Activated CD8-positive, alpha-beta T cell treated with anti-CD3 and anti-CD28 coated beads, Interleukin-2, amount 10 ng/mL, durations not matched to agents 7 days and 5 days (primary cell): ENCODE measurements around the gene ZDHHC22. TPM values are rescaled to one million over a fixed set of nuclear protein-coding genes. Genes with fewer than 3 reads are reported as not detected.

ENCODE experiments used
- ATAC-seq: fragments of 150-1000 bp; cut with Tn5 transposase; one replicate; pipeline ENCODE4 v1.10.0; 2021; ENCODE audit warnings: moderate library complexity
- CTCF ChIA-PET: fragments of 350-600 bp; sonication (Branson Sonifier 250); formaldehyde crosslinking; loops from one replicate; lab custom pipeline; 2021; ENCODE audit warnings: antibody characterized with exemption; lab: Charles Lee
- POLR2A ChIA-PET: fragments of 350-600 bp; sonication (Branson Sonifier 250); formaldehyde crosslinking; loops from one replicate; lab custom pipeline; 2021; ENCODE audit warnings: antibody characterized with exemption; lab: Charles Lee
- DNase-seq: peaks from one replicate; pipeline ENCODE4 v3.0.0-alpha.2; 2020
- H3K27ac Mint-ChIP-seq: one replicate; pipeline ENCODE4 v1.8.0; 2021; ENCODE audit warnings: mild to moderate bottlenecking, mixed read lengths
- H3K27me3 Mint-ChIP-seq: one replicate; pipeline ENCODE4 v1.8.0; 2021; ENCODE audit warnings: low read depth, mixed read lengths
- H3K36me3 Mint-ChIP-seq: one replicate; pipeline ENCODE4 v1.8.0; 2021; ENCODE audit warnings: low read depth, mixed read lengths
- H3K4me1 Mint-ChIP-seq: one replicate; pipeline ENCODE4 v1.8.0; 2021; ENCODE audit warnings: low read depth, mixed read lengths
- H3K4me3 Mint-ChIP-seq: one replicate; pipeline ENCODE4 v1.8.0; 2021; ENCODE audit warnings: mild to moderate bottlenecking, mixed read lengths
- H3K9me3 Mint-ChIP-seq: one replicate; pipeline ENCODE4 v1.8.0; 2022; ENCODE audit warnings: mixed read lengths; ENCODE audit not compliant: insufficient read depth
- total RNA-seq, 2 experiments: library from RNA; stranded (reverse); gene quantifications; one replicate each; pipeline ENCODE4 v1.2.3, GENCODE V29; 2021

ZDHHC22 gene
- total RNA-seq, 2 experiments from 2014 or later: not detected

DNA sequence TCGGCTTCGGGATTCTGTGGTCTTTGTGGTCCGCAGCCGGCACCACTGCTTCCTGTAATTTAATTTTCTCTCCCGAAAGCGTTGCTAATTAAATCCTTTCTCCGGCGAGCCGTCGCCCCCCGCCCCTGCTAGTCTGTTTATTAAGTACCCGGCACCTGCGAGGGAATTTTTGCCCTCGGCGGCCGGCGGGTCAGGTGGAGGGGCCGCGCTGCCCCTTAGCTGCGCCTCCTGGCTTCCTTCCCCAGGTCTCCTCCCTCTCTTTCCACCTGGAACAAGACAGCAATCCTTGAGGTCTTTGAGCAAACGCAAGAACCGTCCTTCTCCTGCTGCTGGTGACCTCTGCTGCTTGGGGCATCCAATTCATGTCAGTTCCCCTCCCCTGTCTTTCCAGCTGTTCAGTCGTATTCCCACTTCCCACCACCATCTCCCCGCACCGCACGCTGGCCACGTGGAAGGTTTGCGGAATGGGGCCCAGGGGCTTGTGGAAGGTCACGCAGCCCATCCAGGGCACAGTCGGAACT is 16.2 kb downstream of the ZDHHC22 start:
- H3K9me3 Mint-ChIP-seq: no peaks in the 10 kb centered on the region
- peaks cover 3% of the 10 kb centered on the region for H3K36me3 Mint-ChIP-seq
- ATAC-seq: no peak
- H3K4me3 Mint-ChIP-seq: peak overlapping the region; percentile 37
- ChIA-PET CTCF (interaction anchor here (0.6 to 3.3 kb wide), 9 partner anchors 11 to 249 kb away, joined by 3 to 37 read pairs (median 4); no protein-coding TSS in a partner anchor), POLR2A (no interaction called here)
- peaks cover 49% of the 10 kb centered on the region for H3K27me3 Mint-ChIP-seq
- DNase-seq: no peak
- H3K27ac Mint-ChIP-seq: no peak overlapping the region
- peaks cover 35% of the 10 kb centered on the region for H3K4me1 Mint-ChIP-seq

GRCh38 chr14:77124345-77125280 is 17.0 kb downstream of the ZDHHC22 start:
- Mint-ChIP-seq H3K9me3 (no peaks in the 10 kb centered on the region), H3K4me3 (peak overlapping the region; percentile 70), H3K4me1 (peaks cover 40% of the 10 kb centered on the region), H3K27ac (no peak overlapping the region), H3K36me3 (peaks cover 3% of the 10 kb centered on the region), H3K27me3 (peaks cover 47% of the 10 kb centered on the region)
- peak; percentile 56 for DNase-seq
- POLR2A ChIA-PET: no interaction called here
- peak; percentile 87 for ATAC-seq
- CTCF ChIA-PET: interaction anchor here (0.6 to 4.3 kb wide), 29 partner anchors 10 to 260 kb away, joined by 3 to 37 read pairs (median 4); partner anchors contain the start of gene CIPC

- H3K4me3 Mint-ChIP-seq: peak overlapping the region; percentile 70
- ChIA-PET CTCF (interaction anchor here (0.6 to 4.3 kb wide), 28 partner anchors 9 to 259 kb away, joined by 3 to 37 read pairs (median 4); partner anchors contain the start of gene CIPC), POLR2A (no interaction called here)
- peaks cover 3% of the 10 kb centered on the region for H3K36me3 Mint-ChIP-seq
- H3K27me3 Mint-ChIP-seq: peaks cover 42% of the 10 kb centered on the region
- H3K27ac Mint-ChIP-seq: no peak overlapping the region
- ATAC-seq (no peak), DNase-seq (no peak)
- no peaks in the 10 kb centered on the region for H3K9me3 Mint-ChIP-seq
- H3K4me1 Mint-ChIP-seq: peaks cover 40% of the 10 kb centered on the region
Measured at GRCh38 chr14:77123381-77124325, 17.9 kb downstream of the ZDHHC22 start.

- H3K9me3 Mint-ChIP-seq: no peaks in the 10 kb centered on the region
- no peak for DNase-seq
- no peak for ATAC-seq
- ChIA-PET CTCF (interaction anchor here (0.9 to 4.3 kb wide), 6 partner anchors 13 to 209 kb away, joined by 3 to 30 read pairs (median 6); no protein-coding TSS in a partner anchor), POLR2A (interaction anchor here (1.7 kb wide), 1 partner anchor 25 kb away, joined by 8 read pairs; the partner anchor contains the start of gene CIPC)
- no peak overlapping the region for H3K4me3 Mint-ChIP-seq
- no peak overlapping the region for H3K27ac Mint-ChIP-seq
- peaks cover 40% of the 10 kb centered on the region for H3K4me1 Mint-ChIP-seq
- peaks cover 34% of the 10 kb centered on the region for H3K27me3 Mint-ChIP-seq
- H3K36me3 Mint-ChIP-seq: peaks cover 3% of the 10 kb centered on the region
Measured at GRCh38 chr14:77122526-77123125, 19.0 kb downstream of the ZDHHC22 start.

- CTCF ChIA-PET: interaction anchor here (0.9 to 4.3 kb wide), 10 partner anchors 12 to 338 kb away, joined by 3 to 30 read pairs (median 4); no protein-coding TSS in a partner anchor
- Mint-ChIP-seq H3K4me3 (peak overlapping the region; percentile 20), H3K4me1 (peaks cover 40% of the 10 kb centered on the region), H3K9me3 (no peaks in the 10 kb centered on the region), H3K27ac (peak overlapping the region; percentile 57), H3K27me3 (peaks cover 21% of the 10 kb centered on the region), H3K36me3 (peaks cover 3% of the 10 kb centered on the region)
- DNase-seq (peak; percentile 65), ATAC-seq (peak; percentile 60)
- POLR2A ChIA-PET: interaction anchor here (0.6 to 1.7 kb wide), 2 partner anchors 16 to 23 kb away, joined by 3 to 8 read pairs; partner anchors contain the start of gene CIPC
Measured at GRCh38 chr14:77120771-77121743, 20.5 kb downstream of the ZDHHC22 start.

DNA sequence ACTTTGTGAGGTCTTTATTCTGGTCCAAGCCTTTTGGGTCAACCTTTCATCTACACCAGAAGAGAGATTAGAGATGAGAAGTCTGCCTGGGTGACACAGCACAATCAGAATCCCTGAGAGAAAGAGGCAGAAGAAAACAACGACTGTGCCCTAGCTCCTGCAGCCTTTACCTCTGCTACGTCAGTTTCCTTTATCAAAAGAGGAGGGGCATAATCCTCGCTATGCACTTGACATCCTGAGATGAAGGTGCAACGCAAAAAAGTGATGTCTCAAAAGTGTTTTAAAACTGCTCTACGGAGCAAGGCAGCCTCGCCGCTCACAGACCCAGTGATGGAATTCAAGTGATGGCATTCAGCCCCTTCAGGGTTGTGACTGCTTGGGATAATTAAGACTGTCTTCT is 21.7 kb downstream of the ZDHHC22 start:
- peaks cover 35% of the 10 kb centered on the region for H3K4me1 Mint-ChIP-seq
- no peak for ATAC-seq

GRCh38 chr14:77116172-77116817 is 25.3 kb downstream of the ZDHHC22 start:
- H3K9me3 Mint-ChIP-seq: no peaks in the 10 kb centered on the region
- H3K4me3 Mint-ChIP-seq: no peak overlapping the region
- no peak overlapping the region for H3K27ac Mint-ChIP-seq
- DNase-seq: no peak
- peaks cover 2% of the 10 kb centered on the region for H3K36me3 Mint-ChIP-seq
- CTCF ChIA-PET: interaction anchor here (1.3 to 5.4 kb wide), 3 partner anchors 8 to 155 kb away, joined by 3 to 37 read pairs (median 3); no protein-coding TSS in a partner anchor
- H3K27me3 Mint-ChIP-seq: no peaks in the 10 kb centered on the region
- no peak for ATAC-seq
- peaks cover 14% of the 10 kb centered on the region for H3K4me1 Mint-ChIP-seq
- POLR2A ChIA-PET: no interaction called here

More for the DNA sequence above, 21.7 kb downstream of the ZDHHC22 start:
- CTCF ChIA-PET: interaction anchor here (2.8 kb wide), 1 partner anchor 11 kb away, joined by 11 read pairs; no protein-coding TSS in a partner anchor
- POLR2A ChIA-PET: no interaction called here
- Mint-ChIP-seq H3K27ac (peak overlapping the region; percentile 33), H3K4me3 (no peak overlapping the region), H3K27me3 (peaks cover 12% of the 10 kb centered on the region), H3K36me3 (peaks cover 3% of the 10 kb centered on the region), H3K9me3 (no peaks in the 10 kb centered on the region)
- DNase-seq: no peak

DNA sequence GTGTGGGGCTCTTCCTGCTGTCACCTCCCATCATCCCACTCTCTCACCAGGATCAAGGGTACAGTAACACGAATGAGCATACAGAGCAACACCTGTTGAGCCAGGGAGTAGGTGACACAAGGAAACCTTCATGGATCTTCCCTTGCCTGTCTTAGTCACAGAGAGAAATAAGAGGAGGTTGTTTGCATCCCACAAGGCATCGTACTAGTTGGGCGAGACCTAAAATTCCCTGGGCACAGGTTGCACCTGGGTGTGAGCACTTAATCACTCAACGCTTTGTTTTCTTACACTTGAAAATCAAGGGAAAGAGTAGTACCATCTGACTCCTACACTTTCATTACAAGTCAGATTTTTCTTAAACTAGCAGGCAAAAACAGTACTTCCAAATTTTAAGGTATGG is 27.0 kb downstream of the ZDHHC22 start:
- no peaks in the 10 kb centered on the region for H3K27me3 Mint-ChIP-seq
- H3K4me3 Mint-ChIP-seq: no peak overlapping the region
- CTCF ChIA-PET: interaction anchor here (5.4 kb wide), 1 partner anchor 10 kb away, joined by 37 read pairs; no protein-coding TSS in a partner anchor
- H3K9me3 Mint-ChIP-seq: no peaks in the 10 kb centered on the region
- peaks cover 2% of the 10 kb centered on the region for H3K36me3 Mint-ChIP-seq
- POLR2A ChIA-PET: interaction anchor here (0.6 to 0.7 kb wide), 2 partner anchors 16 to 371 kb away, joined by 3 to 4 read pairs; no protein-coding TSS in a partner anchor
- H3K27ac Mint-ChIP-seq: no peak overlapping the region
- no peak for ATAC-seq
- no peak for DNase-seq
- peaks cover under 1% of the 10 kb centered on the region for H3K4me1 Mint-ChIP-seq

- no peak overlapping the region for H3K4me3 Mint-ChIP-seq
- no peaks in the 10 kb centered on the region for H3K4me1 Mint-ChIP-seq
- no peak overlapping the region for H3K27ac Mint-ChIP-seq
- no peaks in the 10 kb centered on the region for H3K9me3 Mint-ChIP-seq
- DNase-seq (no peak), ATAC-seq (no peak)
- no peaks in the 10 kb centered on the region for H3K27me3 Mint-ChIP-seq
- H3K36me3 Mint-ChIP-seq: peaks cover 6% of the 10 kb centered on the region
- ChIA-PET POLR2A (interaction anchor here (0.7 kb wide), 1 partner anchor 15 kb away, joined by 3 read pairs; no protein-coding TSS in a partner anchor), CTCF (interaction anchor here (1.6 to 5.4 kb wide), 2 partner anchors 11 kb away, joined by 5 to 37 read pairs; no protein-coding TSS in a partner anchor)
Measured at GRCh38 chr14:77113644-77114043, 27.9 kb downstream of the ZDHHC22 start.
